GM06990 (cell line): ENCODE results near the gene KCNJ10.

Experiments
- DNase-seq: peaks from one replicate; pipeline ENCODE4 v3.0.0-alpha.2; 2011; ENCODE audit not compliant: insufficient read length; ENCODE audit errors: extremely low read depth
- H3K27me3 ChIP-seq: replicated peaks from 2 replicates; pipeline ENCODE4 v1.6.0; 2011; ENCODE audit warnings: low read length; ENCODE audit not compliant: control insufficient read depth, insufficient read depth
- H3K36me3 ChIP-seq: 2 replicates; pipeline ENCODE4 v1.5.1; 2011; ENCODE audit warnings: low read length; ENCODE audit not compliant: control insufficient read depth, insufficient read depth
- H3K4me3 ChIP-seq: replicated peaks from 2 replicates; pipeline ENCODE4 v1.5.1; 2011; ENCODE audit warnings: low read depth, mild to moderate bottlenecking, control low read depth, low read length
- CTCF ChIP-seq: IDR thresholded peaks from 2 replicates; pipeline ENCODE4 v1.5.1; 2011; ENCODE audit warnings: low read length, control low read depth, mild to moderate bottlenecking, inconsistent platforms; ENCODE audit not compliant: insufficient read depth, poor library complexity, severe bottlenecking

KCNJ10 gene

DNA sequence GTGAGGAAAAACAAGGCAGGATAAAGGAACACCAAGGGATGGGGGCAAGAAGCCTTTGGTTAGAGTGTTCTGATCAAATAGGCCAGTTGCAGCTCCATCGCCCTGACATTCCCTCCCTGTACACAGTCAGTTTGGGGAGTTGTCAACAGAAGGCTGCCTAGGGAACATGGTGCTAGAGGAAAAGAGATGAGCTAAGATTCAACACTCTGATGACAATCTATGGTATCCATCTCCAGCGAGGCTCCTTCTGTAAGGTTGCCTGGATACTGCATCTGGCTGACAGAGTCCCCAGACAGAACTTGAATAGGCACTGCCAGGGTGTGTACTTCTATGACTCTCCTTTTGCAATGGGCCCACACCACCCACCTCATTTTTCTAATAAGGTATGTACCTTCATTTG, 104.7 kb downstream of the KCNJ10 start:
- TF ChIP-seq CTCF = no peak
- DNase-seq = no peak
- Histone ChIP-seq H3K27me3 (no peaks in the 10 kb centered on the region; the same call in 1 of the 2 replicates), H3K36me3 (no peaks in the 10 kb centered on the region), H3K4me3 (no peak overlapping the region)

GRCh38 chr1:159964144-159964543, 105.8 kb downstream of the KCNJ10 start:
- no peak for DNase-seq
- no peaks in the 10 kb centered on the region; the same call in 1 of the 2 replicates for H3K27me3 ChIP-seq
- H3K36me3 ChIP-seq = no peaks in the 10 kb centered on the region
- TF ChIP-seq CTCF = no peak
- no peak overlapping the region for H3K4me3 ChIP-seq

GRCh38 chr1:159962176-159962575, 107.8 kb downstream of the KCNJ10 start:
- DNase-seq = no peak
- Histone ChIP-seq H3K27me3 (no peaks in the 10 kb centered on the region; the same call in 1 of the 2 replicates), H3K36me3 (no peaks in the 10 kb centered on the region), H3K4me3 (no peak overlapping the region)
- TF ChIP-seq CTCF = no peak

GRCh38 chr1:159961636-159962035, 108.3 kb downstream of the KCNJ10 start:
- no peak for DNase-seq
- no peaks in the 10 kb centered on the region for H3K36me3 ChIP-seq
- no peak overlapping the region for H3K4me3 ChIP-seq
- no peak for TF ChIP-seq CTCF
- H3K27me3 ChIP-seq = no peaks in the 10 kb centered on the region; the same call in 1 of the 2 replicates

DNA sequence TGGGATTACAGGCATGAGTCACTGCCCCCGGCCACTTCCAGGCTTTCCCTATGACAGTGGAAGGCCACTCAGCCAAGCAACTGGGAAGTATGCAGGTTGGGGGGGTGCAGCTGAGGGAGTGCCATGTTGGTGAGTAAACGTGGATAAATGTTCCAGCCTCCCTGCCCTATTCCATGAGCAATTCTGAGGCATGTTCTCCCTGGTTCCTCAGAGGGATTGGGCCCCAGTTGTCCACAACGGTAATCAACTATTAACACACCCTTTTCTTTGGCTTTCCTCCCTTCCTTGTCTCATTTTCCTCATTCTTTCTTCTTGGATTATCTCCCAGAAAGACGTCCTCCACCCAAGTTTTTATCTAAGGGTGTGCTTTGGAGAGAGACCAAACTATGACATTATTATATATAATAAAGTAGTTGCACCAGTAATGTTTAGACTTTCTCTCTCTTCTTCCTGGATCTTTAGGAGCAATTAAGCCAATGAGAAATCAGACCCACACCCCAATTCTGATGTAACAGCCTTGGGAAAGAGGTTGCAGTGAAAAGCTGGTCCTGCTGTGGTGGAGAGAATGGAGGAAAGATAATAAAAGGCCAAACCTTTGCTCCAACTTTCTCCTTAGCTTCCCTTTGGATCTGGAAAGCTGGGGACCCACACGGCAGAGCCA, 109.1 kb downstream of the KCNJ10 start:
- DNase-seq = no peak
- no peak for TF ChIP-seq CTCF
- H3K36me3 ChIP-seq = no peaks in the 10 kb centered on the region
- no peaks in the 10 kb centered on the region; the same call in 1 of the 2 replicates for H3K27me3 ChIP-seq
- no peak overlapping the region for H3K4me3 ChIP-seq
